ENCODE data around the gene MIGA1.
A peak's percentile ranks its signal among the peaks of the same experiment; 100 is the strongest.
"Not testable (repeated sequence)": the region's sequence is repeated elsewhere in the genome, so short reads cannot be mapped to it uniquely, and the experiment has no call there.

The MIGA1 gene

DNA sequence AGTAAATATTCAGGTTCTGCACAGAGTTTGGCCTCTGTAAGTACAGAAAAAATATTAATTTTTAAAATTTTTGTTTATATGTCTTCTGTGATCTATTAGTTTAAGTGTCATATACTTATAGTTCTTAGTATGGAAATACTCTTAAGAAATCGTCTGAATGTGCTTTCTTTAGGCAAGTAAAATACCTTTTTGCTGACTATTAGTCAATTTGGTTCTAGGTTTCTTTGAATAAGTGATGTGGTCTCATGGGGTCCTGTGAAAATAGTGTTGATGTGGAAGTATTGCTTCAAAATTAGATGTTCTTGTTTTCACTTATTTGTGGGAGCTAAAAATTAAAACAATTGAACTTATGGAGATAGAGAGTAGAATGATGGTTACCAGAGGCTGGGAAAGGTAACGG lies 23.9 kb downstream of the MIGA1 start:
- no peak for DNase-seq

DNA sequence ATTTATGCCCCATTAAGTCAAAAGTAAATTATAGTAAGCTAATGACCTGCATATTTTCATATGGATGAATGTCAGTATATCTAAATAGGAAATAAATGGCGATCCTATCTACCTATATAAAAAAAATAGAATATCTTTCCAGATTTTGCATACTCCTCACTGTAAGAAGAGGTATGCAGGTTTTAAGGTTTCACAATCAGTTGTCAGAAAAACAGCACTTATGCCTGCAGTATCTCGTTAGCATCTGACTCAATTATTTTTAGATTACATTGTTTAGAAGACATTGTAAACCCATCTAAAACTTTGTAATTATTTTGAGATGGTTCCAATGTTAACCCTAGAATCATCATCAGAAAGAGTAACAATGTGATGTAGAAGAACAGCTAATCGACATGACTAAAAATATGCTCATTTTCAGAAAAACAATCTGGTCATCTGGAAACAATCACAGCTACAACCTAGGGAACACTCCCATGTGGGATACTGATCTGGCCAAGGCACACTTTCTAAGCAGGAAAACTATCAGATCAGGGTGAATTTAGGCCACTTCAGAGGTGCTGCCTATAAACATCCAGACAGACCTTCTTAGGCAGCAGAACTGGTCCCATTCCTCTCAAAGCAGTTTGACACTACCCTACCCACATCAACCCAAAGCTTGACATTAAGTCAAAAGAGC lies 30.5 kb downstream of the MIGA1 start:
- DNase-seq, result not testable (repeated sequence)

DNA sequence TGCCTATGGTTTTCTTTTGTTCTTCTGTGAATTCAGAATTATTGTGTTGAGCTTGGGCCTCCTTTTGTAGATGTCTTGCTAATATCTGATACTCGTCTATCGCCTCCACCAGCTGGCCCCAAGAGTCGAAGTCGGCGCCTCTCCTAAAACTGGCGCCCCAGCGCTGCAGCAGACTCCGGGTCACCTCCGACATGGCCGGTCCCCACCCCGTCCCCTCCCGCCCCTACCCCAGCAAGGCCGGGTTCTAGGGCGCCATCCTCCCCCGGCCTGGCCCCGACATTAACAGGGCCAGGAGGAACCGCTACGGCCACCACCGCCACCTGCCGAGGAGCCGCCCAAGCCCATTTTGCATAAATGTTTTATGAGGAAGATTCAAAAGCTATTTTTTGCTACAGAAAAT lies 32.1 kb downstream of the MIGA1 start:
- not testable (repeated sequence) for DNase-seq

DNA sequence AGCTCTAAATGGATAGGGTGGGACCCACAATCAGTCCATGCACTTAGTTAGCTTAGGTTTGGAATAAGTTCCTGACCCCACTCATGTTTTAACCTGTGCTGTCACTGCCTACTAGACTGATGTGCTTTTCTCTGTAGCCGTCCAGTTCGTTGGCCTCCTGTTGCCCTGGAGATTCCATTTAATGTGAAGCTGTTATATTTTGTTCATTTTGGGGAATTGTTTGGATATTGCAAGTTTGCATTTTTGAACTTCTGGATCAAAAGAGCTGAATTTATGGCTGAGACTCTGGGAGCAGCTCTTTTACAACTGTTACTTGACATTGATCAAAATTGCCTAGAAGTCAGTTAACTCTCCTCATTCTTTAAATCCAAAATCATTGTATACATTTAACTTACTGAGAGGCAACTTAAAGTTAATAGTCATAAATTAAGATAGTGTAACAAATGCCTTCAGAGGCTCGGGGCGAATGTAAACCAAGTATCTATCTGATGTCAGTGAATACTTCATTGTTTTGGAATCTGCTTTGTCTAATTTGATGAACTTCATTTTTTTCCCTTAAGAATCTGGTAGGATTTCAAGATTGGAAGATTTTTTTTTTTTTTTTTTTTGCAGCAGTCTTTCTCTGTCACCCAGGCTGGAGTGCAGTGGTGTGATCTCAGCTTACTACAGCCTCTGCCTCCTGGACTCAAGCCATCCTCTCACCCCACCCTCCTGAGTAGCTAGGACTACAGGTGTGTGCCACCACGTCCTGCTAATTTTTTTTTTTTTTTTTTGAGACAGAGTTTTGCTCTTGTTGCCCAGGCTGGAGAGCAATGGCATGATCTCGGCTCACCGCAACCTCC lies 38.1 kb downstream of the MIGA1 start:
- DNase-seq, result no peak

DNA sequence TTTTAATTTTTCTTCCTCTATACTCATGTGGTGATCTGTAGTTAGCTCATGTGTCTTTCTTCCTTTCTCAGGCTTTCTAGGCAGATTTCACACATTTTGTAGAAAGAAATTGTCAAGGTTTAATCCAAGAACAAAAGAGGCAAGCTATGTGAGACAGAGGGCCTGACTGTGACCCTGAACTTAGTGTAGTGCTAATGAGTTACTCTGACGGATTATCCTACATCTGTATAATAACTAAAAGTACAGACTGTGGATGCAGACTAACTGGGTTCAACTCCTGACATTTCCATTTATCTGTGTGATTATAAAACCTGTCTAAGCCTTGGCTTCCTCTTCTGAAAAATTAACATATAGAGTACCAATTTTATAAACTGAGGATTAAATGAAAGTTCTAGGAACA lies 40.7 kb downstream of the MIGA1 start:
- DNase-seq, result no peak

DNA sequence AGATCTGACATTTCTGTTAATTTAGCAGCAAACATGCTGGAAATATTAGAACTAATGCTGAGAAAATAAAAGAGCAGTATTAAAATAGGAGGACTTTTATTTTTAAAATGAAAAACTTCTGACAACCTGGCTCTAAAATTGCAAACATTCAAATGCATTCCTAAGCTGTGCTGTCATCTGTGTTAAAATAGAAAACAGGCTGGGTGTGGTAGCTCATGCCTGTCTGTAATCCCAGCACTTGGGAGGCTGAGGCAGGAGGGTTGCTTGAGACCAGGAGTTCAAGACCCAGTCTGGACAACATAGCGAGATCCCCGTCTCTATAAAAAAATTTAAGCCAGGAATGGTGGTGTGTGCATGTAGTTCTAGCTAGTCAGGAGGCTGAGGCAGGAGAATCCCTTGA lies 44.6 kb downstream of the MIGA1 start:
- DNase-seq, result no peak

DNA sequence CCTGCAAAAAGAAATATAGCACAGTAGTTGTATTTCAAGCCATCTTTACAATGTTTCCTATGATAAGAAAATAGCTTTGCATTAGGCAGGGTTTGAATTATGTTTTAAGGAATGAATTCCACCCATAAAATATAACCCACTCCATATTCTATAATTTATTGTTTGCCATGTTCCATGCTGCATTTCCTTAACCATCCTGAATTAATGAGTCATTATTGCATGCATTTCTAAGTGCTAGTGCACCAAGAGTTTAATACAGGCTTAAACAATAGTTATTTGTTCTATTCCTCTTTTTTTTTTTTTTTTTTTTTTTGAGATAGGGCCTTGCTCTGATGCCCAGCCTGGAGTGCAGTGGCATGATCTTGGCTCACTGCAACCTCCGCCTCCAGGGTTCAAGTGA lies 45.2 kb downstream of the MIGA1 start:
- DNase-seq, result no peak

DNA sequence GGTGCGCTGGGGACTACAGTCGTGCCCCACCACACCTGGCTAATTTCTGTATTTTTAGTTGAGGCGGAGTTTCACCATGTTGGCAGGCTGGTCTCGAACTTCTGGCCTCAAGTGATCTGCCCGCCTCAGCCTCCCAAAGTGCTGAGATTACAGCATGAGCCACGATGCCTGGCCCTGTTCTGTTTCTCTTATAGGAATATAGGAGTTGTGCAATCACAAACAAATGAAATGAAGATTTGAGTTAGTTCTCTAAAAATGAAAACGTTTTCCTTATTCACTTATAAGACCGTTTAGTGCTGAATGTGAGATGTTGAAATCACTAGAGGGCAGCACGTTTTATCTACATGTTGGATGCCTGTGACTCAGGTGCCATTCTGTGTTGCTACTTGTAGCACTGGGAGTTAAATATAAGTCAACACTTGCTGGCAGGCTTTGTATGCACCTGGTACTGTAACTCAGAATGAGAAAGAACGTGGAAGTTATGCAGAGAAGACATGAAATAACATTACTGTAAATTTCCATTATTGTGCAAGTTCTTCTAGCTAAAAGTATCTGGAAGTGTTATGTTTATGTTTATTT lies 45.8 kb downstream of the MIGA1 start:
- peak; percentile 21 for DNase-seq

DNA sequence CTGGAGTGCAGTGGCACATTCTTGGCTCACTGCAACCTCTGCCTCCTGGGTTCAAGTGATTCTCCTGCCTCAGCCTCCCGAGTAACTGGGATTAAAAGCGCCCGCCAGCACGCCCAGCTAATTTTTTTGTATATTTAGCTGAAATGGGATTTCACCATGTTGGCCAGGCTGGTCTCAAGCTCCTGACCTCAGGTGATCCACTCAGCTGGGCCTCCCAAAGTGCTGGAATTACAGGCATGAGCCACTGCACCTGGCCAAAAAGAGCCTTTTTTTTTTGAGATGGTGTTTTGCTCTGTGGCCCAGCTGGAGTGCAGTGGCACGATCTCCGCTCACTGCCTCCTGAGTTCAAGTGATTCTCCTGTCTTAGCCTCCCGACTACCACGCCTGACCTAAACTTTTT lies 47.4 kb downstream of the MIGA1 start:
- not testable (repeated sequence) for DNase-seq

DNA sequence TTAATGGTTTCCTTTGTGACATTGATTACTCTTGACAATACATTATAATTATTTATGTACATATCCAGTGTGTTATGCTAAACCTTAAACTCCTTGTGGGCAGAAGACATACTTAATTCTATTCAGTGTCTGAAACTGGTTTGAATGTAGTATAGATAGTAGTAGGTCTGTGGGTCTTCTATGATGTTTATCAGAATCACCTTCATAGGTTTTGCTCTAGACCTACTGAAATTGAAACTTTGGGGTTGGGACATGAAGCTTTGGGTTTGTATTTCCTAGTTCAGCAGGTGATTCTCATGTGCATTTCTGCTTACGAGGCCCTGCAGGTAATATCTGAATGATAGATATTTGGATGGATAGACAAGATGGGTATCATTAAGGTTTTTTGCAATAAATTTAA lies 48.6 kb downstream of the MIGA1 start:
- DNase-seq, result no peak

DNA sequence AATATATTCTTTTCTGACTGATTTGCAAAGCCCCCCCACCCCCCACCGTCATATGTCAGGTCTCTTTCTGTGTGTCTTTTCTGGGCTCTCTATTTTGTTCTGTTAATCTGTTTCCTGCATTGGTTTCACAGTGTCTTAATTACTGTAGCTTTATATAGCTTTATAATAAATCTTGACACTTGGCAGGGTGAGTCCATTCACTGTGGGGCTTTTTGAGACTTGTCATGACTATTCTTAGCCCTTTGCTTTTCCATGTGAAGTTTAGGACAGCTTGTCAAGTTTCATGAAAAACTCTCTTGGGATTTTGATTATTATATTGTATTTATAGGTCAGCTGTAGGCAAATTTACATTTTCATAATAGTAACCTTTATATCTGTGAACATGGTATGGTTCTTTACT lies 50.4 kb downstream of the MIGA1 start:
- no peak for DNase-seq

DNA sequence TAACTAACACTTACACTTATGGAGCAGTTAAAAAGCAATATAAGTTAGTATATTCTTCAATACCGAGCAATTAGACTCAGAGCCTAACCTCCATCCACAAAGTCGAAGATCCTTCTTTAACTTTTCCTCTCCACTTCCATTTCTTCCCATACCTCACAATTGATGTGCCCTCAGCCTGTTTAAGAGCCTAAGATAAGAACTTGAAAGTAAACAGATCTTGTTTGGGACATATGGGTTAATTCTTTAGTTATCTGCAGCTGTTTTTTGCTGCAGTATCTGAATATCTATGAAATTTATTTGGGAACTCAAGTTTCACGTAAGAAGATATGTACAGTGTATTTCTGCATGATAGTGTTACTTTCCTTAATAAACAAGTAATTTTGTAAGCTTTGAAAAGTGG lies 51.5 kb downstream of the MIGA1 start:
- DNase-seq, result no peak

DNA sequence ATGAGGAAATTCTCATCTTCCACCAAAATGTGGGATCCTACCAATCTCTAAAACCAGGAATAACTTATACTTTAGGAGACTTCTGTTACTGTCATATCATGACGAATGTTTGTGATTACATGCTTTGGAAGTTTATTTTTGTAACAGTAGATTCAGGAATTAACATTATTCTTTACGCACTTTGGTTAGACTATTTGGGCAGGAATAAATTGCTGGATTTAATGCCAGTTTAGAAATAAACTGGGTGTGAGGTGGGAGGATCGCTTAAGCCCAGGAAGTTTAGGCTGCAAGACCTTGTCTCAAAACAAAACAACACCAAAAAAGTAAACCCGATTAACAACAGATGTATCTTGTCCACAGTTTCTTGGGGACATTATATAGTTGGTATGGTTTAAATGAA lies 52.1 kb downstream of the MIGA1 start:
- no peak for DNase-seq

DNA sequence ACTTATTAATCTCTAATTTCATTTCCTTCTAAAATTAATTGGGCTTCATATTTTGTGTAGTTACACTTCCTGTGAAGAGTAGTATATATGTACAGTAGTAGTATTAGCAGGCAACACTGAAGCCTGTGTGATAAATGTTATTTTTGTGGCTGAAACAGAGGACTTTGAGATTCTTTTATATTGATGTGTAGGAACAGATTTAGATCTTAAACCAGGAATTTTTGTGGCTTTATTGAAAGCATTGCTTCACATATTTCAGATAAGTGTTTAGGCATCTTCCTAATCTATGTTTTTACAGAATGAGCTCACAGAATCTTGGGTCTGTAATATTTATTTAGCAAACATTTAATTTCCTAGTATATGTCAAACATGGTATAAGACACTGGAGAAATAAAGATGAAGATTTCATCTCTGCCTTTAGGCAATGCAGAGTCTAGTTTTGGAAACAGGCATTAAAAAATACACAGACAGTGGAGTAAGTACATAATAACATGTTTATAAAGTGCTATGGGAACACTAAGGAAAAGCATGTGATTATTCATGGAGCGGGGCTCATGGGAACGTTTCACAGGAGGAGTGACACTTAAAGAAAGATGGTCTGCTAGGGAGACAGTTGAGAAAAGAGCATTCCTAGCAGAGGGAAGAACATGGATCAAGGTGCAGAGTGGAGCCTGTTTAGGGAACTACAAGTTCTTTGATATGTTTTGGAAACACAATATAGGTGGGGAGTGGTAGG lies 52.7 kb downstream of the MIGA1 start:
- DNase-seq, result no peak

DNA sequence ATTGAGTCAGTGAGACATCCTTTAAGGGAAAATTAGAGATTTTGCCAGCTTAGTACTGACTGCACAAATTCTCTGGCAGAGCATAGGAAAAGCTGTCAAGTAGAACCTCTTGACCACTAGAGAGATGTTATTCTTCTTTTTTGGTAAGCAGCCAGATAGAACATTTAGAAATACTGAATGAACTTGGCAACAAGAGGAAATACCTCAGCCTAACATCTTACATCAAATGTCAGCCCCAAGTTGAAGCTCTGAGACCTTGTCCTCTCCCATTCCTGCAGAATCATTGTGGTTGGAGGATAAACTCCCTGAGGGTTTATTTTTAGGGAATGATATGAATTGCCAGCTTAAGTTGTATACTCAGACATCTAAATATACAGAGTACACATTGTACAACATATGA lies 53.5 kb downstream of the MIGA1 start:
- DNase-seq, result no peak

DNA sequence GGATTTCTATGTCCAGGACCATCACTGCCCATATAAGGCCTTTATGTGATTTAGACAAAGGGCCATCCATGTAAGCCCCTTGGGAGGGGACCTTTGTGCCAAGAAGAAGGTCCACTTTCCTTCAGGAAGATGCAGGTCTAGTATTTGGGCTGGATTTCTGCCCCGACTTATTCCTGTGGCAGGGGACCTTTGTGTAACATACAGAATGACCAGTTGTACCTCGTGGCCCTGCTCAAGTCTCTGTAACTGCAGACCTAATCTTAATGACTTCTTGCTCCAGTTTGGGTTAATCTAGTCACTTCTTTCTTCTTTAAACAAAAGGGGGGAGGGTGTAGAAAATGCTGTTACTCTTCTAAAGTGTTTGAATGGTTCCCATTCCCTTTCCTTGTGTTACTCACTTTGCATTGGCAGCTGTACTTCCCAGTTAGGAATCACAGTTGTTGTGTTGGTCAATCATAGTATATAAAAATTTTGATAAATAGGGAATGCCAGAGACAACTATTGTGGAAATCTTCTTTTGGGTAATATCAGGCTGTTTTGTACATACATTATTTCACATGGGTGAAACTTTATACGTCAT lies 54.2 kb downstream of the MIGA1 start:
- DNase-seq, result no peak

DNA sequence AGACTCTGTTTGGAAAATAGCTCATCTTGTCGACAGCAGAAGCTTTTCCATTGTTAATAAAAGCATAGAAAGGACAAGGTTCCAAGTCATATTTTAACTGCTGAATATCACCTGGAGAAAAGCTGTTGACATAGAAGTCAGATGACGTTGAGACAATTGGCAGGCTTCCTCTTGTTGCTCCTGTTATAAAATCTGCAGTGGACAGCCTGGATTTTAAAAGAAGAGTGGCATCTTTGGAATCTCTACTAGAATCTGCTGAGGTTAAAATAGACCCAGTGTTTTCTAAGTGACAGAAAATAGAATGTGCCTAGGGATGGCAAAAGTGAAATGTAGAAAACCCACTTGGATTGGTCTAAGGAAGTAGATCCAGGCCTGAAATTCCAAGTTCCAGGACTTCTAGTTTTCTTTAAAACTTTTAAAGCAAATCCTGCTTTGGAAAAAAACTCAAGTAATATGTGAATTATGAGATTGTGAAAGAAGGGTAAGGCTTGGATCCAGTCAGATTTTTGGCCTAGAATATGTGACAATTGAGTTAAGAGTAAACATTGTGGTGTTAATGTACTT lies 55.4 kb downstream of the MIGA1 start:
- DNase-seq, result no peak

DNA sequence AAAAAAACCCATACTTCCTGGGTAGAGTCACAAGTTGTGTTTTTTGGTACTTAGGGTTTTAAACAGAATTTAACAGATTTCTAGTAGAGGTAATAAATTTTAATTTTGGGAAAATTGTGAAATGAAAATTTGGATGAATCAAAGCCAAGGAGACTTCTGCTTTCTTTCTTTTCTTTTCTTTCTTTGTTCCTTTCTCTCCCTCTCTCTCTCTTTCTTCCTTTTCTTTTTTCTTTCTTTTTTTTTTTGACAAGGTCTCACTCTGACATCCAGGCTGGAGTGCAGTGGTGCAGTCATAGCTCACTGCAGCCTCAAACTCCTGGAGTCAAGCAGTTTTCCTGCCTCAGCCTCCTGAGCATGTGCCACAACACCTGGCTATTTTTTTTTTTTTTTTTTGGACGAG lies 62.1 kb downstream of the MIGA1 start:
- DNase-seq, result no peak

DNA sequence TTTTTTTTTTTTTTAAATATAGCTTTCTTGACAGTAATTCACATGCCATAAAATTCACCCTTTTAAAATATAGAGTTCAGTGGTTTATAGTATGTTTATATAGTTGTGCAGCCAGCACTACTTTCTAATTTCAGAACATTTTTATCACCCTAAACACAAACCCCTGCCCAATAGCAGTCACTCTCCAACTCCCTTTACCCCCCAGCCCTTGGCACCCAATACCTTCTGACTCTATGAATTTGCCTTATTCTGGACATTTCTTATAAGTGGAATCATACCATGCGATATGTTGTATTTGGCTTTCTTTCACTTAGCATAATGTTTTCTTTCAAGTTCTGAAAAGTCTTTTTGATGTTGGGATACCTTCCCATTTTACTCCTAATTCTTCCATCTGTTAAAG lies 66.5 kb downstream of the MIGA1 start:
- no peak for DNase-seq

DNA sequence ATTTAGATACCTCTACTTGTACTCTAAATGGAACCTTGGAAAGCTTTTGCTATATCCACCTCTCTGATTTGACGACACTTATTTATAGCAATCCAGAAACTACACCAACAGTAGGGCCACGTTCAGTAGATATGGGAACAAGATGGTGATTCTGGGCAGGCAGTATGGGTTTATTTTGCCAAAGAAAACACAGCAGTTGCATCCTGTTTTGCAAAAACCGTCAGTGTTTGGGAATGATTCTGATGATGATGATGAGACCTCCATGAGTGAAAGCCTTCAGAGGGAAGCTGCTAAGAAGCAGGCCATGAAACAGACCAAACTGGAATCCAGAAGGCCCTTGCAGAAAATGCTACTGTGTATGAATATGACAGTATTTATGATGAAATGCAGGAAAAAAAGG lies 67.5 kb downstream of the MIGA1 start:
- no peak for DNase-seq

DNA sequence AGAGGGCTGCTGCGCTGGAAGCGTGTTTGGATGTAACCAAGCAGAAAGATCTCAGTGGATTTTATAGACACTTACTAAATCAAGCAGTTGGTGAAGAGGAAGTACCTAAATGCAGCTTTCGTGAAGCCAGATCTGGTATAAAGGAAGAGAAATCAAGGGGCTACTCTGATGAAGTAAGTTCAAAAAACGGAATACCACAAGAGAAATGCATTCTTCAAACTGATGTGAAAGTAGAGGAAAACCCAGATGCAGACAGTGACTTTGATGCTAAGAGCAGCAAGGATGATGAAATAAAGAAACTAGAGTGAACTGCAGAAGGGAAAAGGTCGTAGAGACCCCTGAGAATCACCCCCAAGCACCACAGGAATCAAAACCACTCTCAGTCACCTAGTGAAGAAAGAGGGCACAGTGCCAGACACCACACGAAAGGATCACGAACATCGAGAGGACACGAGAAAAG lies 68.2 kb downstream of the MIGA1 start:
- DNase-seq, result no peak

DNA sequence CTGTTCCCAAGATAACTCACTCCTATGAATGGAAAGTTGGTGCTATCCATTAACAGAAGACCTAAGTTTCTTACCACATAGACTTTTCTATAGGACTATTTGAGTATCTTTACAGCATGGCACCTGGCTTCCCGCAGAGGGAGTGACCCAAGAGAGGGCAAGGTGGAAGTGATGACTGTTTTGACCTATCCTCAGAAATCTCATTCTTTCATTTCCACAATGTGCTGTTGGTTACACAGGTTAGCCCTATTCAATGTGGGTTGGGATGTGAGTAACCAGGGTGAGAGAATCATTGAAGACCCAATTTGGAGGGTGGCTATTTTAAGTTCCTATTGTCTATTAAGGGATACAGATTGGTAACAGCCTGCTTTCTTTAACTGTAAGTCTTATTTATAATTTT lies 70.6 kb downstream of the MIGA1 start:
- no peak for DNase-seq

DNA sequence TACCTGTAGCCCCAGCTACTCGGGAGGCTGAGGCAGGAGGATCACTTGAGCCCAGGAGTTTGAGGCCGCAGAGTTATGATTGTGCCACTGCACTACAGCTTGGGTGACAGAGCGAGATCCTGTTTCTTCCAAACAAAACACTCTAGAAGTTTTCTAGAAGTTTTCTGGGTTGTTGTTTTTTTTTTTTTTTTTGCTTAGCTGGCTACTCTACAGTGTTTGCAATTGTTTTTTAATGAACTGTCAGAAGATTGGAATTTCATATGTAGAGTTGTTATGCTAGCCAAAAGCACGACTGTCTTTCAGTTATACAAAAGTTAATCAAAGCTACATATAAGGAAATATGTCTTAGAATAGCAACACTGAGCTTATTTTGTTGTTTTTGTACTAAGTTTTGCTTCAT lies 78.1 kb downstream of the MIGA1 start:
- no peak for DNase-seq

All from CD4-positive, alpha-beta T cell treated with Interleukin-21 for 1 hour (primary cell).